Measurements from ENCODE around the gene PHACTR1.
"Not testable (repeated sequence)": the region's sequence is repeated elsewhere in the genome, so short reads cannot be mapped to it uniquely, and the experiment has no call there.

Gene PHACTR1

DNA sequence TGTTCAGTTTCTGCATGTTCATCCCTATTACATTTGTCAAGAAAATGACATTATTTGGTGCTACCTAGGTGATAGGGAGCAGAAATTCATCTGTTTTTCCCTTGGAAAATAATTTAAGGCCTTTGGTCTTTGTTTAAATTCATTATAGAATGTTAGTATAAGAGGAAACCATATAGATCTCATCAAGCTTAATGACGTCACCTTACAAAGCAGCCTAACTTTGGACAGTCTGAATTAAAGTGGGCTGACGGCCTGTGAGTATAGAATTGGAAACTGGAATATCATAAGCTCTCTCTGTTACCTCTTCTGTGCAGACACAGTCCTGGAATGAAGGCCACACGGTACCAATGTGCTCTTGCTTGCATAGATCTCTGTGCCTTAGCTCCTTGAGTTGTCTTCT lies 503.7 kb downstream of the PHACTR1 start:
- DNase-seq, result no peak

DNA sequence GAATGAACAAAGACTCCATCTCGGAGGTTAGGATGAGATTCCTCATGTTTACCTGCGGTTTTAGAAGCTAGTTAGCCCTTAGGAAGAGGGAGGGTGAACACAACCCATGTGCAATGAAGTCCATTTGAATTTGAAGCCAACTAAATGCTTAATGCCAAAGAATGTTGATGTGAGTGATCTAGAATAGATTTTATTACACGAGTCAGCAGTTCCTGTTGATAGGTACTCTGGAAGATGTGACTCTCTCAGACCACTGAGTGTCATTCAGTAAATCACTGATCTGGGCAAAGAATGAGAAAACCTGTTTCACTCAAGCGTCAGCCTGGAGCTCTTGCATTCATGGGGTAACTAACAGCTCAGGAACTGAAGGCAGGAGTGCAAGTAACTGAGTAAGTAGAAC lies 505.5 kb downstream of the PHACTR1 start:
- DNase-seq, result no peak

DNA sequence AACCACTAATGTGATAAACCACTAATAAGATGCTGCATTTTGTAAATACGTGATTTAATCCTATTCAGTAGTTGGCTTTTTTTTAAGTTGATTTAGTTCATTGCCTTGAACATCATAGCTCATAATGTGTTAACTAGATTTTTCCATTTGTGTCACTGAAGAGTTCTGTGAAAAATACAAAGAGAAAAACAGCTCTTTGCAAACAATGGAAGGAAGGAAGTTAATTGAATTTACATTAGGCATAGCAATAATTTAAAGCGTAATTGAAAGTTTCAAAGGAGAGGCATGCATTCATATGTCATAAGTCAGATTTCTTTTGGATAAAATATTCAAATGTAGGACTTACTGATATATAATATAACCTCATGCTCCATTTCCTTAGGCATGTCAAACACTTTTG lies 509.5 kb downstream of the PHACTR1 start:
- no peak for DNase-seq

DNA sequence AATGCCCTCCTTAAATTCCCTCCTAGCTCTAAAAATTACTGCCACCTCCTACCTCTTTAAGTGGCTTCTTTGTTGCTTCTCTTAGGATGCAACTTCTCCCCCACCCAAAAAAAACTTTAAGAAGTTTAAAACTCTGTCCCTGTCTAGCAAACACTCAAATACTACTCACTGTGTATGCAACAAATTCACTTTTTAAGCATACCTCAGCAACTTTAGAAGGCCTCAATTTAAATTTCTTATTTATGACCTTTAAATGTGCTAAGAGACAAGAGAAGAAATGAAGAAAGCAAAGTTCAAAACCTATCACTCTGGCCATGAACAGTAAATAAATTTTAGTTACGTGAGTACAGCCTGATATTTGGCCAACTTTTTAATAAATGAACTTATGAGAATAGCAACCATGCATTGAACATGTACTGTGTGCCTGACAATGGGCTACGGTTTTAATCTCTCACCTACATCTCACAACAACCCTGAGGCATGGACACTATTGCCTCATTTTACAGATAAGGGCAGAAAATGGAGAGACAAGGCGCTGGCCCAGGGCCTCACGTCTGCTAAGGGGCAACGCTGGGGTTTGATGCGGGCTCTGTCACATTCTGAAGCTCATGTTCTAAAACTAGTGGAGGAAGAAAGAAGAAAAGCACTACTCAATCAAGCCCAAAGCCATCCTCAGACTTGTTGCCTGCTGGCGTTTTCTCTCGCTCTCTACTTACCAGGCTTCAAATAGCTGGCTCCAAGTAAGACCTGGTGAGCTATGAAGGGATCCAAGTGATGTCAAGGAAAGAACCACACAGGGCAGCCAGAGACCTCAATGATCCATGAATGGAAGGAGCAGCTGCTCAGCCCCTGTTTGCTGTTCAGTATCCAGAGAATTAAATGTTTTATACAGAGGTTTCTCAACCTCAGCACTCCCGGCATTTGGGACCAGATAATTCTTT lies 512.0 kb downstream of the PHACTR1 start:
- no peak for DNase-seq

DNA sequence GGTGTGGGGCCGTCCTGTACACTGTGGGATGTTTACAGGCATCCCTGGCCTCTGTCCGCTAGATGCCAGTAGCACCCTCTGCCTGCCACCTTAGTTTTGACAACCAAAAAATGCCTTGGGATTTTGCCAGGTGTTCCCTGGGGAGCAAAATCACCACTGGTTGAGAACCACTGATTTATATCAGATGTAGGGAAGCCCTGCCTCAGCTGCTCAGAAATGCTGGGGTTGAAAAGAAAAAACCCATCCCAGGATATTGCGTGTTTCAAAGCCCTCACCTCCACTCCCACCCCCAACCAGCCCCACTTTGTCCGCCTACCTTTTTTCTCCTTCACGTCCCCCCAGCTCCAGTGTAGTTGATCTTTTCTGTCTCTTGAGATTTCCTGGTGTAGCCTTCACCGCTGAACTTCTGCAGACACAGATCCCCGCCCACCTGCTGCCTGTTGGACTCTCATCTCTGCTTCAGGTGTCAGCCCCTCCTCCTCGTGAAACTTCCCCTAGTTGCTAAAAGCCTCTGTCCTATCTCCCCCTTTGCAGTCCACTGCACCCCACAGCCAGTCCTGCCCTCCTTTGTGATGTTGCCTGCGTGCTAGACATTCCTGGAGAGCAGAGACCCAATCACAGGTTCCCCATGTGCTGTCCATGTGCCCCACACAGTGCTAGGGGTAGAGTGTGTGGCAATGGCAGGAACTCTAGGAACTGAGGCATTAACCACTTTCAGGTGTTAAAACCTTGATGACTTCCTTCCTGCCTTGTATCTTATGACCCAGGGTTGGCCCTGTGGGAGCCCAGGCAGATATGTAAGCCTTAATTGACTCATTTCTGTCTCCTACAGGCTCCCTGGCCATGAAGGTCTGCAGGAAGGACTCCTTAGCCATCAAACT lies 512.9 kb downstream of the PHACTR1 start:
- DNase-seq, result no peak

DNA sequence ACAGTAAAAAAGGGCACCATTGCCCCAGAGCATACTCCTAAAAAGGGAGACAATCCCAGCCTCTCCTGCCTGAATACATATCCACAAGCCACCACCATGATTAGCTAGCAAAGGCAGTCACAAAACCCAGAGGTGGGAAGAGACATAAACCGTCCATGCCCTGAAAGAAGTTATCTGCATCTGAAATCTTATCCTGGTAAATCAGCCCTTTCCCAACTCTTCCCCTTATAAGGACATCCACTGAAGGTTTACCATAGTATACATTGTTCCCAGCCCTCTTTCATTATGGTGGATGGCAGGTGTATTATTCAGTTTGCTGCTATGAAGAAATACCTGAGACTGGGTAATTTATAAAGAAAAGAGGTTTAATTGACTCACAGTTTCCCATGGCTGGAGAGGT lies 516.5 kb downstream of the PHACTR1 start:
- DNase-seq, result no peak

DNA sequence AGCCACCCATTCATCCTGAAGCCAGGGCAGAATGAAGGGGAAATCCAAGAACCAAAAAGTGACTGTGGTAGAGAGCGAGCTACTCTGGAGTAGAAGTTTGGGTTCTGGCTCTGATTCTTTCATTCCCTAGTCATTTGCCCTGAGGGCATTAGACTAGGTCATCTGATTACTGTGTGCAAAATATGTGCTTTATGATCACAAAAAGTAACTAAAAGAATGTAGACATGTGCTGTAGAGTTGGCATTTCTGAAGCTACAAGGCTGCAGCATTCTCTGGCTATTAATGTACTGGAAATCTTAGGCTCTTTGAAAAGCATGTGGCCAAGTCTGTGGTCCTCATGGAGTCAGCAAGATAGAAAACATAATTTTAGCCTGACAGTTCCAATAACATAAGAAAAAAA lies 517.6 kb downstream of the PHACTR1 start:
- DNase-seq, result no peak

DNA sequence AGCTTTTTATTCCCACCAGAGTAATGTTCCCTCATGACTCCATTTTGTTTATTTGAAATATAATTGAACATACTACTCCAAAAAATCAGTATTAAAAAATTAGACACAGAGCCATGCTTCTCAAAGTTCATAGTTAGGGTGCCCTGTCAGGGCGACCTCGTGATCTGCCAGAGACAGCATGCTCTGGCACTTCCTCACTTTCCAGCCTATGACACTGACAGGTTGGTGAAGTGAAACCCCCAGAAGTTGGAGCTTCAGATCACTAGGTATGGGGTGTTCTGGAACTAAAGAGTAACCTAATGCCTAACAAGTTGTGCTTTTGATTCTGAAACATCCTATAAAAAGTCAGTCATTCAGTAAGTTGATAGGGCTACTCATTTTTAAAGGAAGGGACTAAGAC lies 518.8 kb downstream of the PHACTR1 start:
- DNase-seq, result no peak

DNA sequence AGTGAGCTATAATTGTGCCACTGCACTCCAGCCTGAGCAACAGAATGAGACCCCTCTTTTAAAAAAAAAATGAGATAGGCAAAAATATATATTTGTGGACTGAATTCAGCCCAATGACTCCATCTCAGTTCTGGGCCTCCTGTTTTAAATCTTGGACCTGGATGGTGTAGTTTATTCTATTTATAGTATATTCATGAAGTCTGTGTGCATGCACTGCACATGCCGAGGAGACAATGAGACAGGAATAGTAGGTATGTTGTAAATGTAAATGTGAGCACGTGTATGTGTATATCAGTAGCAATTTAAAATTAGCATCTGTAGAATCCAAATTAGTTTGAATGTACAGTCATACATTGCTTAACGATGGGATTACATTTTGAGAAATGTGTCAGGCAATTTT lies 520.8 kb downstream of the PHACTR1 start:
- DNase-seq, result no peak

DNA sequence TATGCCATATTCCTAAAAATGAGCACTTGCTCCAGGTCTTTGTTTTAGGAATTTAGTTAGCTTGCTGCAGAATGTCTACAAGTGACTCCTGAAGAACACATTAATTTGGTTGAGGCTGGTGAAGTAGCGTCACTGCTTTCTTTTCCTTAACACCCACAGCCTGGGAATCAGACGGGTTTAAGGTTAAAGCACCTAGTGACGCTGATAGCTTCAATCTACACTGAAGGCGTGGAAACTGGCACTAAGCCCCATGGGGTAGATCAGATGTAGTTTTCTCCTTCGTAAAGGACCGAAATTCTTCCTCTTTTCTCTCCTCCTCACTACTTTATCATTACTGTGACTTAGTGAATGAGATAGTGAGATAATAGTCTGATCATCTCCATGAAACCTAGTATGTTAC lies 521.5 kb downstream of the PHACTR1 start:
- DNase-seq, result no peak

DNA sequence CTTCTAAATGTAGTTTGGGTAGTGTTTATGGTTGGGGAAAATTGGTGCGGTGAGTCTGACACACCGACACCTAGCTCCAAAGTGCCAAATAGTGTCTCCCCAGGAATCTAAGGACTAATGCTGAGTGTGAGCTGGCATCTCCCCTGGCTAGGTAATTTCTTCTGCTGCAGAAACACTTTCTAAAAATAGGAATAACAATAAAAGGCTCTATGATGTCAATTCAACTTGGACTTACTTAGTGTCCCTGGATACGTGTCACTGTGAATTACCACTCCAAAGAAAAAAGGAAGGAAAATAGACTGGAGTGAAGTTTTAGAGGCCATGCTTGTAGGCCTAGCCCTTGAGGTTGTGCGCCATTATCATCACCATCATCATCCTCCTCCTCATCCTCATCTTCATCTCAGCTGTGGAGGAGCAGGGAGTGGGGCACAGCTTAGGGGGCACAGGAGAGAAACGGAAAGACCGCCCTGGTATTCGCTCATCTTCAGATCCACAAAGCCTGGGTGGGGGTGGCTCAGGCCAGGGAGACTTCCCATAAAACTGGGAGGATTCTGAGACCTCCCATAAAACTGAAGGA lies 522.2 kb downstream of the PHACTR1 start:
- DNase-seq, result no peak

DNA sequence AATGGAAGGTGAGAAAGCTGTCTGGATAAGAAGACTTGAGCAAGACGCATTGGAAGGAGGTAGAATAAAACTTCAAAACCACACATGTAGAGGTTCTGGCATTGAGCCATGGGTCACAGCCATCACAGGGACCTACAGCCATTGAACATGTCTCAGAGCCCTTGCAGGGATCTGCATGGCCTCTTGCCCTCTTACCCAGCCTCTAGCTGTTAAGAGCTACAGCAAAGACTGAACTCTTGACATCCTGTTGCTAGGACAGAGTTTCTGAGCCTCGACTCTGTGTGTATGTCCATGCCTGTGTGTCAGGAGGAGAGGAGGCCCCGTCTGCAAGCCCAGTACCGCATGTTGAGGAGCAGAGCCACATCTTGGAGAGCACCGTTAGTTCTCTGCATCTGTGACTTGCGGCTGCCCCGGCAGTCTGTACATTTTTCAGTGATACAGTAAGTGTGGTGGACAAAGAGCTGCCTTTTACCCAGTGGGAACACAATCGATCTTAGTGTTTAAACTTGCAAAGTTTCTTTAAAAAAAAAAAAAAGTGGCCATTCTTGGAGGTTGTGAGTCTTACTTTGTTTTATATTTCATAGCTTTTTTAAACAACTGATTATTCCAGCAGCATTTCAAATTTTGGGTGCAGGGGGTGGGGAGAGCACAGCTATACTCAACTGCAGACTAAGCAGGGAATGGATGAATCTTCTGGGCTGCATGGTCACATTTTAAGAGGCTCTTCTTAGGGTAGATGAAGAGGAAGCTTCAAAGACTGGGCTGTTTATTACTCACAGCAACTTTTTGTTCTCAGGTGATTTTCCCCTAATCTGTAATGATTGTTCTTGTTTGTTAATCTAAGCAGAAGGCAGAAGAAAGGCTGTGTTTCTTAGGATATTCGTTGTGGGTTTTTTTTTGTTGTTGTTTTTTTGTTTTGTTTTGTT lies 523.2 kb downstream of the PHACTR1 start:
- no peak for DNase-seq

DNA sequence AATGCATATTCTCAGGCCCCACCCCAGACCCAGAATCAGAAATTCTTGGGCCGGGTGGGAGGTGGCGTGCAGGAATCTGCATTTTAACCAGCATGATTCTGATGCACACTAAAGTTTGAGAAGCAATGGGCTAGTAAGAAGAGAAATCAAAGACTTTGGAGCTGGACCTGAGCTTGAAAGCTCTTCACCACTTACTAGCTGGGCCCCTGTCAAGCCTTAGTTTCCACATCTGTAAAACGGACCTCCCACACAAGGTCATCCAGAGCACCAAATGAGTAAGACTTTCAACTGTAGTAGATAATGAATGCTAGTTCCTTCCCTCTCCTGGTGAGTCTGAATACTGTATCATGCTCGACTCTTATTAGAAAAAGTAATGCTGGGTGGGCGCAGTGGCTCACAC lies 524.8 kb downstream of the PHACTR1 start:
- no peak for DNase-seq

DNA sequence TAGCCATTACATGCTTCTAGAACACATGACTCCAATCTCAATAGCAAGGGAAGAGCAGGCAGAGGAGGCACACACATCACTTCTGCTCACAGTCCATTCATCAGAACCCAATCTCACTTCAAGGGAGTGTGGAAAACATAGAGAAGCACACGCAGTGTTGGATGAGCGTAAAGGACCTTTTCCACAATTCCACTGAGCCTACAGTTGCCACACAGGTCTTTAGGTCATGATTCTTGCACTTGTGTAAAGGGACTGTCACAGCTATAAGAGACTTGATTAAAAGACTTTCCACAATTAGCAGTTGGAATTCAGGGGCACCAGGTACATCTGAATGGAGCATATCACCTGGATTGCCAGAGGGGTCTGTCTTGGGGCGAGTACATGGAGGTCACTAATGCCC lies 525.6 kb downstream of the PHACTR1 start:
- no peak for DNase-seq

DNA sequence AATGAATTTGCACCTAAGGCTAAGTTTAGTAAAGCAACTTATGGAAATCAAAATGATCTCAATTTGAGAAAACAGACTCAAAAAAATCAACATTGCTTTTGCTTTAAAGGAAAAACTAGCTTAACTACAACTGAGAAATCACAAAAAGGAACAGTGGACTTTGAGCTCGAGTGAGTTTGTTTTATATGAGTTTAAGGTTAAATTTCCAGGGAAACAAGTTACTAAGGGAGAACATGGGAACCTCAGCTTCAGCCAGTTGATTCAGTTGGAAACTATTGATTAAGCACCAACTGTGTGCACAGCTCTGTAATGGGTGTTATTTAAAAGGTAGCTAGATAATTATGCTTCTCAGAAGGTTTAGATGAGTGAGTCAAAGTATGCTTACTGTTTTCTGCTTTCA lies 526.0 kb downstream of the PHACTR1 start:
- no peak for DNase-seq

DNA sequence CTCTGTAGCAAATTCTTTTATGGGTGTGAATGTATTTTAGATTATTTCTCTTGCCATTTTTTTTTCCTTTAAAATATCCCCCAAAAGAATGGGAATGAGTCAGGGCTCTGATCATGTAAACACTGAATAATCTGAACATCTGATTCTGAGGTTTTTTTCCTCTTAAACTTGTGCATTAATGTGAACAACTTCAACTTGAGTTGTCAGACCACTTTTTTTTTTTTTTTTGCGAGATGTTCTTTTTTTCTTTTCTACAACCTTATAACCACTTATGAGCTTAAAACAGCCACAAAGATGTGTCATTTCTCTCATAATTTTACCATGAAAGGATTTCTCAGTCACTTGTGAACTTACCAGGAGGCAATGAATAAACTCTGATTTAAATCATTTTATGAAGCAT lies 526.5 kb downstream of the PHACTR1 start:
- DNase-seq, result no peak

DNA sequence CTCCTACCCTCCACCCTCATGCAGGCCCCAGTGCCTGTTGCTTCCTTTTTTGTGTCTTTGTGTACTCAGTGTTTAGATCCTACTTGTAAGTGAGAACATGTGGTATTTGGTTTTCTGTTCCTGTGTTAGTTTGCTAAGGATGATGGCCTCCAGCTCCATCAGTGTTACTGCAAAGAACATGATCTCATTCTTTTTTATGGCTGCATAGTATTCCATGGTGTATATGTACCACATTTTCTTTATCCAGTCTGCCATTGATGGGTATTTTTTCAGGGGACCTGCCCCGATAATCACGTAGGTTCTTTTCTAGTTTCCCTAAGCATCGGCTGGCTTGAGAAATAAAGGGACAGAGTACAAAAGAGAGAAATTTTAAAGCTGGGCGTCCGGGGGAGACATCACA lies 527.2 kb downstream of the PHACTR1 start:
- not testable (repeated sequence) for DNase-seq

DNA sequence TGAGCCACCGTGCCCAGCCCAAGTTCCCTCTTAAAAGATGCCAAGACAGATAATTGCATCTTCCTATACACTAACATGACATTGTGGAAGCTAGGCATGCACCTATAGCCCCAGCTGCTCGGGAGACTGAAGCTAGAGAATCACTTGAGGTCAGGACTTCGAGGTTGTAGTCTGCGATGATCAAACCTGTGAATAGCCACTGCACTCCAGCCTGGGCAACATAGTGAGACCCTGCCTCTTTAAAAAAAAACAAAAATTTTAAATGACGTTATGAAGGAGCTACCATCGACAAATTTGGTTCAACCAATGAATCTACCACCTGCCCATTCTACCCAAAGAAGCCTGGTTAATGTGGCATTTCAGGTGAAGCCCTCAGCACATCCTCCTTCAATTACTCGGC lies 531.1 kb downstream of the PHACTR1 start:
- DNase-seq, result no peak

DNA sequence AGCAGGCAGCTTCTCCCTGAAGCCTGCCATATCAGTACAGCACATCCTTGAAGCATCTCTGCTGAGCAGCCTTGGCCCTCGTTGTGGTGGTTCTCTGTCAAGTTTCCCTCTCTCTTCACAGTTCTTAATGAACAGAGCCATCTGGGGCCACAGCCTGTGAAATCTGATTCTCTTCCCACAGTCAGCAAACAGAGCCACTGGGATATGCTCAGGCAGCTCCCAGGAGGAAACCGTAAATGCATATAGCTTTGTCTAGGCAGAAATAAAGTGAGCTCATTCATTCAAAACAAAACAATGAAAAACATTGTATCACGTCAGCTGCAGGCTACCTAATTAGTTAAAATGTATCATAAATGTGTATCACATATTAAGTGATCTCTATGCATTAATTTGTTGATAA lies 531.5 kb downstream of the PHACTR1 start:
- DNase-seq, result peak; percentile 42

DNA sequence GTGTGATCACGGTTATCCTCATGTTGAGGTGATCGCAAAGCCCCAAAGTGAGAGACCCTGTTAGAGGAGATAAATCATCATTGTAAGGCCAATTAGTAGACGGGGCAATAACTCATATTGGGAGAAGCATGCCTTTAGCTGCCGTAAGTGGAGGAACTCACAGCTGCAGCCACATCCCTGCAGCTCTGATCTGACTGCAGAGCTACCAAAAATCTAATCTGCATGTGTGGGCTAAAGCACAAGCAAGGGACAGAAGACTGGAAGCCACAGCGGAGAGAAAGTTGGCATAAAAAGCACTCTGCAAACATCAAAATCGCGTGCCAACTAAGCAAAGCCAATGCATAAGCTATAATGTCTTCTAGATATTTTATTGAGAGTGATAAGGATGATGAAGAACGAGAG lies 532.0 kb downstream of the PHACTR1 start:
- DNase-seq, result no peak

DNA sequence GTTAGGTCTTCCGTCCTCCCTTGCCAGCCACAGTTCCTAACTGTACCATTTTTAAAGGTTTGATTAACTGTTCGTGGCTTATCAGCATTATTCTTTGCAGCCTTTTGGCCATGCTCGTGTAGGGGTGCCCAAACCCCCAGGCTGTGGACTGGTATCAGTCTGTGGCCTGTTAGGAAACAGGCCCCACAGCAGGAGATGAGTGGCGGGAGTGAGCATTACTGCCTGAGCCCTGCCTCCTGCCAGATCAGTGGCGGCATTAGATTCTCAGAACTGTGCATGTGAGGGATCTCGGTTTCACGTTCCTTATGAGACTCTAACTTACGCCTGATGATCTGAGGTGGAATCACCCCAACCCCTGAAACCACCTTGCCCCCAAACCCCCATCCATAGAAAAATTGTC lies 532.4 kb downstream of the PHACTR1 start:
- no peak for DNase-seq

DNA sequence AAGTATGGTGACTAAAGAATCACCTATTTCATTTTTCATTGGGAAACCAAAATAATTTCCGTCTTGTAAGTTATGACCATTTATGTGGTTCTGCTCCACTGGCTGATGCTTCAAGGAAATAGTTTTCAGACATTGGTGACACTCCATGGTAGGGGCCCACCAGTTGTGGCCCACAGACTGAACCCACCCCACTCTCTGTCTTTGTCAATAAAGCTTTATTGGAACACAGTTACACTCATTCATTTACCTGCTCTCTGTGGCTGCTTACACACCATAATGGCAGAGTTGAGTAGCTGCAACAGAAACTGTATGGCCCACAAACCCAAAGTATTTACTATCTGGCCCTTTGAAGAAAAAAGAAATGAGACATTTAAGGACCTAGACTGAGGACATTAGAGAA lies 533.2 kb downstream of the PHACTR1 start:
- DNase-seq, result no peak

DNA sequence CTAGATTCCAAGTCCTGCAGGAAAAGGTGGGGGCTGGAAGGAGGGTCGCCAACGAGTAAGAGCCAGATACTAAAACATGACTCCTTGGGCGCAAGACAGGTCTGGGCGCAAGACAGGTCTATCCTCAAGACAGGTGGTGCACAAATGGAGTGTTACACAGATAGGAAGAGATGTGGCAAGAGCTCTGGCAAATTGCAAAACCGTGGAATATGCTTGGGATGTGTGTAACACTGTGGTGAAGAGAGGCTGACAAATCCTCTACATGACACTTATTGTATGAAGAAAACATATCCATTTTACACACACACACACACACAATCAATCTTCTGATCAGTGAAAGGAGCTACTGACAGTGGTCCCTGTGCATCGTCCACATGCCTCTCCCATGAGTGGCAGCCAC lies 534.1 kb downstream of the PHACTR1 start:
- no peak for DNase-seq

All from NCI-H2029 treated with DMSO at 0.1 percent for 48 hours (cell line).